SK-N-SH (cell line): ENCODE measurements around the gene EVA1A. TPM values are rescaled to one million over a fixed set of nuclear protein-coding genes. Genes with fewer than 3 reads are reported as not detected.

Experiments used
- CTCF ChIA-PET: fragments of 300-600, 350-600 bp; formaldehyde crosslinking; extraction: SDS; loops from one replicate; lab custom pipeline; 2021; lab: Yijun Ruan, JAX
- POLR2A ChIA-PET: fragments of 350-600 bp; sonication (Branson Sonifier 250); formaldehyde crosslinking; extraction: SDS; loops from one replicate; lab custom pipeline; 2020; ENCODE audit warnings: antibody characterized with exemption, inconsistent platforms; lab: Yijun Ruan, JAX
- DNase-seq: peaks from one replicate; pipeline ENCODE4 v3.0.0; 2012
- H2AFZ ChIP-seq: fragments of 200-600 bp; sonication (generic); 2 replicates; pipeline ENCODE4 v1.8.1; 2016; ENCODE audit warnings: antibody characterized with exemption, mild to moderate bottlenecking, low read depth
- H3F3A ChIP-seq: fragments of 200-600 bp; sonication (generic); replicated peaks from 2 replicates; pipeline ENCODE3; 2016; ENCODE audit warnings: antibody characterized with exemption, mild to moderate bottlenecking; ENCODE audit not compliant: insufficient read depth
- H3K27ac ChIP-seq, 2 experiments: fragments of 200-500 bp in 1 of 2; fragments of 200-600 bp in 1 of 2; sonication (Bioruptor generic) in 1 of 2; sonication (generic), shearing (Covaris generic) in 1 of 2; 2 replicates each; pipeline versions ENCODE4 v1.5.1 to v1.6.1; 2014 to 2016; ENCODE audit warnings: low read depth in 2 of 2, inconsistent platforms in 1 of 2, low read length in 1 of 2, mild to moderate bottlenecking in 1 of 2, mixed read lengths in 1 of 2
- H3K27me3 ChIP-seq: fragments of 200-600 bp; sonication (generic), shearing (Covaris generic); 2 replicates; pipeline ENCODE4 v1.6.1; 2016; ENCODE audit warnings: mixed run types; ENCODE audit not compliant: insufficient read depth
- H3K36me3 ChIP-seq, 2 experiments: fragments of 200-500 bp in 1 of 2; fragments of 200-600 bp in 1 of 2; sonication (Bioruptor generic) in 1 of 2; sonication (generic) in 1 of 2; replicated peaks in 1 of 2; 2 replicates each; pipeline versions ENCODE3 to v1.5.1; 2014 to 2016; ENCODE audit warnings: low read length in 1 of 2, mild to moderate bottlenecking in 1 of 2; ENCODE audit not compliant: insufficient read depth in 2 of 2, control insufficient read depth in 1 of 2
- H3K4me1 ChIP-seq, 2 experiments: fragments of 200-500 bp in 1 of 2; fragments of 200-600 bp in 1 of 2; sonication (Bioruptor generic) in 1 of 2; sonication (generic), shearing (Covaris generic) in 1 of 2; 2 replicates each; pipeline versions ENCODE4 v1.5.1 to v1.6.1; 2014 to 2016; ENCODE audit warnings: low read depth in 1 of 2, low read length in 1 of 2, mixed run types in 1 of 2; ENCODE audit not compliant: insufficient read depth in 2 of 2, control insufficient read depth in 1 of 2
- H3K4me2 ChIP-seq: fragments of 200-600 bp; sonication (generic), shearing (Covaris generic); 2 replicates; pipeline ENCODE4 v1.6.1; 2017; ENCODE audit warnings: mixed run types
- H3K4me3 ChIP-seq, 2 experiments: fragments of 200-500 bp in 1 of 2; fragments of 200-600 bp in 1 of 2; sonication (Bioruptor generic) in 1 of 2; sonication (generic), shearing (Covaris generic) in 1 of 2; 2 replicates each; pipeline versions ENCODE4 v1.5.1 to v1.8.1; 2014 to 2016; ENCODE audit warnings: low read depth in 2 of 2, inconsistent platforms in 1 of 2, low read length in 1 of 2, mild to moderate bottlenecking in 1 of 2, mixed read lengths in 1 of 2, moderate library complexity in 1 of 2
- H3K79me2 ChIP-seq: fragments of 200-600 bp; sonication (generic); 2 replicates; pipeline ENCODE4 v1.8.1; 2017; ENCODE audit warnings: mild to moderate bottlenecking; ENCODE audit not compliant: insufficient read depth
- H3K9ac ChIP-seq: fragments of 200-600 bp; sonication (generic); 2 replicates; pipeline ENCODE4 v1.6.1; 2017; ENCODE audit warnings: mixed run types
- H3K9me2 ChIP-seq: fragments of 200-600 bp; sonication (generic); 2 replicates; pipeline ENCODE4 v1.6.1; 2017; ENCODE audit warnings: mixed run types
- H3K9me3 ChIP-seq: fragments of 200-600 bp; sonication (generic); 2 replicates; pipeline ENCODE4 v1.6.1; 2017; ENCODE audit warnings: mixed run types, mild to moderate bottlenecking, moderate library complexity
- H4K20me1 ChIP-seq: fragments of 200-600 bp; sonication (generic); 2 replicates; pipeline ENCODE4 v1.6.1; 2017; ENCODE audit warnings: mild to moderate bottlenecking, mixed run types; ENCODE audit not compliant: insufficient read depth
- CHD2 ChIP-seq: fragments of 150-350 bp; IDR thresholded peaks from 2 replicates; pipeline ENCODE4 v1.6.1; 2018; ENCODE audit warnings: low read length; ENCODE audit not compliant: partially characterized antibody
- ELF1 ChIP-seq: IDR thresholded peaks from 2 replicates; pipeline ENCODE4 v1.4.0; 2012
- EP300 ChIP-seq, 2 experiments: IDR thresholded peaks; 2 replicates each; pipeline versions ENCODE4 v1.4.0 to v1.6.1; 2012; ENCODE audit warnings: borderline replicate concordance in 1 of 2, low read depth in 1 of 2, low read length in 1 of 2
- EZH2phosphoT487 ChIP-seq: fragments of 200-600 bp; sonication (generic); IDR thresholded peaks from 2 replicates; pipeline ENCODE4 v1.6.1; 2017; ENCODE audit warnings: low read depth, mixed run types, mild to moderate bottlenecking, antibody characterized with exemption, moderate library complexity, borderline replicate concordance
- FOSL2 ChIP-seq: IDR thresholded peaks from 2 replicates; pipeline ENCODE4 v1.4.0; 2012; ENCODE audit warnings: low read depth, mild to moderate bottlenecking, moderate library complexity, borderline replicate concordance
- FOXJ3 ChIP-seq: sonication (generic); formaldehyde crosslinking; IDR thresholded peaks from 2 replicates; pipeline ENCODE4 v1.5.1; 2020; ENCODE audit warnings: mild to moderate bottlenecking, missing genetic modification reagents
- FOXM1 ChIP-seq: IDR thresholded peaks from 2 replicates; pipeline ENCODE4 v1.4.0; 2012; ENCODE audit warnings: low read depth, mild to moderate bottlenecking
- GATA2 ChIP-seq: sonication (generic); formaldehyde crosslinking; IDR thresholded peaks from 2 replicates; pipeline ENCODE4 v1.5.0; 2020; ENCODE audit warnings: mild to moderate bottlenecking, missing genetic modification reagents
- JUND ChIP-seq: IDR thresholded peaks from 2 replicates; pipeline ENCODE4 v1.4.0; 2012
- RCOR1 ChIP-seq: fragments of 150-350 bp; IDR thresholded peaks from 2 replicates; pipeline ENCODE4 v1.6.1; 2017; ENCODE audit warnings: antibody characterized with exemption, low read length
- RFX5 ChIP-seq: IDR thresholded peaks from 2 replicates; pipeline ENCODE4 v1.6.1; 2012; ENCODE audit warnings: mild to moderate bottlenecking, improper control_type of control experiment, low read length
- SIN3A ChIP-seq: IDR thresholded peaks from 2 replicates; pipeline ENCODE4 v1.6.1; 2012; ENCODE audit warnings: low read depth, mild to moderate bottlenecking, low read length, moderate library complexity, borderline replicate concordance
- SMC3 ChIP-seq: IDR thresholded peaks from 2 replicates; pipeline ENCODE4 v1.6.1; 2012; ENCODE audit warnings: low read depth, low read length, improper control_type of control experiment
- TCF12 ChIP-seq: IDR thresholded peaks from 2 replicates; pipeline ENCODE4 v1.4.0; 2012
- TEAD4 ChIP-seq: IDR thresholded peaks from 2 replicates; pipeline ENCODE4 v1.4.0; 2012; ENCODE audit warnings: mild to moderate bottlenecking, borderline replicate concordance; ENCODE audit not compliant: insufficient read depth
- WGBS: methylation state at CpG from one replicate; pipeline ENCODE4 v1.1.6; 2017; ENCODE audit warnings: low lambda C conversion rate; 5-methylcytosine and 5-hydroxymethylcytosine counted together
- polyA plus RNA-seq, 3 experiments: library from polyadenylated mRNA; depleted of rRNA; stranded (reverse); fragments of >200 nt; gene quantifications; 2 replicates each; pipeline ENCODE4 v1.2.3, GENCODE V29; 2012
- TF ChIP-seq, protein P1 (sequence below): fragments of 150-350 bp; IDR thresholded peaks from 2 replicates; pipeline ENCODE4 v1.6.1; 2016; ENCODE audit warnings: mild to moderate bottlenecking, low read depth, low read length
- TF ChIP-seq, protein P2 (sequence below): IDR thresholded peaks from 2 replicates; pipeline ENCODE4 v1.4.0; 2012; ENCODE audit warnings: low read depth, borderline replicate concordance
- TF ChIP-seq, protein P3 (sequence below): IDR thresholded peaks from 2 replicates; pipeline ENCODE4 v1.4.0; 2012; ENCODE audit warnings: low read depth, borderline replicate concordance
- TF ChIP-seq, protein P4 (sequence below): IDR thresholded peaks from 2 replicates; pipeline ENCODE4; 2012
- TF ChIP-seq, protein P5 (sequence below): fragments of 150-350 bp; IDR thresholded peaks from 2 replicates; pipeline ENCODE4 v1.6.1; 2017; ENCODE audit warnings: antibody characterized with exemption, low read length, low read depth, borderline replicate concordance
- TF ChIP-seq, protein P6 (sequence below): fragments of 200-600 bp; sonication (generic); IDR thresholded peaks from 2 replicates; pipeline ENCODE4 v1.6.1; 2017; ENCODE audit warnings: antibody characterized with exemption, mild to moderate bottlenecking, moderate library complexity

EVA1A gene
- polyA plus RNA-seq, 1 of the 3 experiments (the other 2 are of a cell fraction), result 93.0 TPM

DNA sequence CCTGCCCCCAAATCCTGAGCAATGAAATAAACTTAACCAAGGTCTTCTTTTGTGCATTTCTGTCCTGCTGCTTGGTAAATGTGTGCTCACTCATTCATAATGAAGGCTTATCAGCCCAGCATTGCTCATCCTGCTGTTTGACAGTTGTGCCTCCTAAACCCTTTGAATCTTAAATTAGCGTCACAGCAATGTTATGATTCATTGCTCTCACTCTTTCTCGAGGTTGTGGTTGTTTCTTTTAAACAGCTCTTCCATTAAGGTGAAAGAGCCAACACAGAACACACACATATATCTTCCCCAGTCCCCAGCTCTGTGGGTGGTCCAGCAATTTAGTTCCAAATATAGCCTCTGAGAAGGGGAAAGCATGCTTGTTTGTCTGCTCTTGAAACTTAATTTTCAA is 84.0 kb downstream of the EVA1A start (continued):
- TF ChIP-seq SMC3, result no peak
- TF ChIP-seq ELF1, result no peak
- TF ChIP-seq, protein P1, sequence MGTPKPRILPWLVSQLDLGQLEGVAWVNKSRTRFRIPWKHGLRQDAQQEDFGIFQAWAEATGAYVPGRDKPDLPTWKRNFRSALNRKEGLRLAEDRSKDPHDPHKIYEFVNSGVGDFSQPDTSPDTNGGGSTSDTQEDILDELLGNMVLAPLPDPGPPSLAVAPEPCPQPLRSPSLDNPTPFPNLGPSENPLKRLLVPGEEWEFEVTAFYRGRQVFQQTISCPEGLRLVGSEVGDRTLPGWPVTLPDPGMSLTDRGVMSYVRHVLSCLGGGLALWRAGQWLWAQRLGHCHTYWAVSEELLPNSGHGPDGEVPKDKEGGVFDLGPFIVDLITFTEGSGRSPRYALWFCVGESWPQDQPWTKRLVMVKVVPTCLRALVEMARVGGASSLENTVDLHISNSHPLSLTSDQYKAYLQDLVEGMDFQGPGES, result no peak
- no peak for TF ChIP-seq EZH2phosphoT487
- no peak for TF ChIP-seq TEAD4
- no peak for TF ChIP-seq TCF12
- TF ChIP-seq, all 33 proteins: peak for 0

DNA sequence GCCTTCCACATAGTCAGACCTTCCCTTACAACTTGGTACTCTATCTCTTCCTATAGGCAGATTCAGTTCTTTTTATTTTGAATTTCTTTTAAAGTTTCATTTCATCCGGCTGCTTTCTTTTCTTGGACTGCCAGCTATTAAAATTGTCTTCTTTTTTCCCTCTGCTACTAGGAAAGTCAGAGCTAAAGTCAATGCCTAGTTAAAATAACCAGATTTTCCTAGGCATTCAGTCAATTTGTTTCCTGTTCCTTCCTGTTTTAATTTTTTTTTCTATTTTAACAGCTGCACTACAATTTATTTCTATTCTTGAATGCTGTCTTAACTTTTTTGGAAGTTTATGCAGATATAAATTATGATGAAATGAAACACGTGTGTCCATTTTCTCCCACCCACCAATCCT is 84.8 kb downstream of the EVA1A start:
- ChIA-PET CTCF (interaction anchor here (1.5 to 11.0 kb wide), 3 partner anchors 8 to 133 kb away, joined by 4 to 105 read pairs (median 14); no protein-coding TSS in a partner anchor), POLR2A (no interaction called here)
- H3K4me2 ChIP-seq, result no peak overlapping the region
- no peak overlapping the region for H3K9ac ChIP-seq
- TF ChIP-seq TCF12, result no peak
- no peak for TF ChIP-seq EP300 (IDR thresholded peaks at IDR 0.05; ENCODE audit: borderline replicate concordance in 1 of 2, low read depth in 1 of 2, low read length in 1 of 2)
- TF ChIP-seq, protein P2, sequence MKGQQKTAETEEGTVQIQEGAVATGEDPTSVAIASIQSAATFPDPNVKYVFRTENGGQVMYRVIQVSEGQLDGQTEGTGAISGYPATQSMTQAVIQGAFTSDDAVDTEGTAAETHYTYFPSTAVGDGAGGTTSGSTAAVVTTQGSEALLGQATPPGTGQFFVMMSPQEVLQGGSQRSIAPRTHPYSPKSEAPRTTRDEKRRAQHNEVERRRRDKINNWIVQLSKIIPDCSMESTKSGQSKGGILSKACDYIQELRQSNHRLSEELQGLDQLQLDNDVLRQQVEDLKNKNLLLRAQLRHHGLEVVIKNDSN, result no peak
- no peak for TF ChIP-seq EZH2phosphoT487
- TF ChIP-seq JUND, result no peak
- TF ChIP-seq, protein P3, sequence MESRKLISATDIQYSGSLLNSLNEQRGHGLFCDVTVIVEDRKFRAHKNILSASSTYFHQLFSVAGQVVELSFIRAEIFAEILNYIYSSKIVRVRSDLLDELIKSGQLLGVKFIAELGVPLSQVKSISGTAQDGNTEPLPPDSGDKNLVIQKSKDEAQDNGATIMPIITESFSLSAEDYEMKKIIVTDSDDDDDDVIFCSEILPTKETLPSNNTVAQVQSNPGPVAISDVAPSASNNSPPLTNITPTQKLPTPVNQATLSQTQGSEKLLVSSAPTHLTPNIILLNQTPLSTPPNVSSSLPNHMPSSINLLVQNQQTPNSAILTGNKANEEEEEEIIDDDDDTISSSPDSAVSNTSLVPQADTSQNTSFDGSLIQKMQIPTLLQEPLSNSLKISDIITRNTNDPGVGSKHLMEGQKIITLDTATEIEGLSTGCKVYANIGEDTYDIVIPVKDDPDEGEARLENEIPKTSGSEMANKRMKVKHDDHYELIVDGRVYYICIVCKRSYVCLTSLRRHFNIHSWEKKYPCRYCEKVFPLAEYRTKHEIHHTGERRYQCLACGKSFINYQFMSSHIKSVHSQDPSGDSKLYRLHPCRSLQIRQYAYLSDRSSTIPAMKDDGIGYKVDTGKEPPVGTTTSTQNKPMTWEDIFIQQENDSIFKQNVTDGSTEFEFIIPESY, result no peak
- TF ChIP-seq, protein P4, sequence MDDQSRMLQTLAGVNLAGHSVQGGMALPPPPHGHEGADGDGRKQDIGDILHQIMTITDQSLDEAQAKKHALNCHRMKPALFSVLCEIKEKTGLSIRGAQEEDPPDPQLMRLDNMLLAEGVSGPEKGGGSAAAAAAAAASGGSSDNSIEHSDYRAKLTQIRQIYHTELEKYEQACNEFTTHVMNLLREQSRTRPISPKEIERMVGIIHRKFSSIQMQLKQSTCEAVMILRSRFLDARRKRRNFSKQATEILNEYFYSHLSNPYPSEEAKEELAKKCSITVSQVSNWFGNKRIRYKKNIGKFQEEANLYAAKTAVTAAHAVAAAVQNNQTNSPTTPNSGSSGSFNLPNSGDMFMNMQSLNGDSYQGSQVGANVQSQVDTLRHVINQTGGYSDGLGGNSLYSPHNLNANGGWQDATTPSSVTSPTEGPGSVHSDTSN, result no peak
- no peak for TF ChIP-seq RFX5
- no peak for TF ChIP-seq FOXM1
- TF ChIP-seq, protein P5, sequence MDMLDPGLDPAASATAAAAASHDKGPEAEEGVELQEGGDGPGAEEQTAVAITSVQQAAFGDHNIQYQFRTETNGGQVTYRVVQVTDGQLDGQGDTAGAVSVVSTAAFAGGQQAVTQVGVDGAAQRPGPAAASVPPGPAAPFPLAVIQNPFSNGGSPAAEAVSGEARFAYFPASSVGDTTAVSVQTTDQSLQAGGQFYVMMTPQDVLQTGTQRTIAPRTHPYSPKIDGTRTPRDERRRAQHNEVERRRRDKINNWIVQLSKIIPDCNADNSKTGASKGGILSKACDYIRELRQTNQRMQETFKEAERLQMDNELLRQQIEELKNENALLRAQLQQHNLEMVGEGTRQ, result no peak
- no peak for TF ChIP-seq ELF1
- TF ChIP-seq, protein P6, sequence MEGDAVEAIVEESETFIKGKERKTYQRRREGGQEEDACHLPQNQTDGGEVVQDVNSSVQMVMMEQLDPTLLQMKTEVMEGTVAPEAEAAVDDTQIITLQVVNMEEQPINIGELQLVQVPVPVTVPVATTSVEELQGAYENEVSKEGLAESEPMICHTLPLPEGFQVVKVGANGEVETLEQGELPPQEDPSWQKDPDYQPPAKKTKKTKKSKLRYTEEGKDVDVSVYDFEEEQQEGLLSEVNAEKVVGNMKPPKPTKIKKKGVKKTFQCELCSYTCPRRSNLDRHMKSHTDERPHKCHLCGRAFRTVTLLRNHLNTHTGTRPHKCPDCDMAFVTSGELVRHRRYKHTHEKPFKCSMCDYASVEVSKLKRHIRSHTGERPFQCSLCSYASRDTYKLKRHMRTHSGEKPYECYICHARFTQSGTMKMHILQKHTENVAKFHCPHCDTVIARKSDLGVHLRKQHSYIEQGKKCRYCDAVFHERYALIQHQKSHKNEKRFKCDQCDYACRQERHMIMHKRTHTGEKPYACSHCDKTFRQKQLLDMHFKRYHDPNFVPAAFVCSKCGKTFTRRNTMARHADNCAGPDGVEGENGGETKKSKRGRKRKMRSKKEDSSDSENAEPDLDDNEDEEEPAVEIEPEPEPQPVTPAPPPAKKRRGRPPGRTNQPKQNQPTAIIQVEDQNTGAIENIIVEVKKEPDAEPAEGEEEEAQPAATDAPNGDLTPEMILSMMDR, result no peak
- no peak for TF ChIP-seq RCOR1
- TF ChIP-seq GATA2 (CRISPR knock-in tag), result no peak
- TF ChIP-seq FOXJ3 (CRISPR knock-in tag), result no peak
- no peak for TF ChIP-seq CHD2
- no peak for TF ChIP-seq SIN3A
- no peak for TF ChIP-seq FOSL2
- TF ChIP-seq SMC3, result no peak
- H3K9me2 ChIP-seq, result no peaks in the 10 kb centered on the region
- H3K27ac ChIP-seq, result no peak overlapping the region
- no peak overlapping the region for H3K4me3 ChIP-seq
- no peak overlapping the region for H2AFZ ChIP-seq
- H3K9me3 ChIP-seq, result no peaks in the 10 kb centered on the region
- H3K27me3 ChIP-seq, result no peaks in the 10 kb centered on the region
- no peaks in the 10 kb centered on the region for H3K36me3 ChIP-seq
- WGBS, result 61% methylated on average over 2 of the region's 2 CpGs
- peaks cover 0 to 9% of the 10 kb centered on the region in 2 experiments; a peak in 1 of 4 replicates for H3K4me1 ChIP-seq
- H3K79me2 ChIP-seq, result no peaks in the 10 kb centered on the region
- no peak for DNase-seq
- H4K20me1 ChIP-seq, result no peaks in the 10 kb centered on the region
- no peaks in the 10 kb centered on the region for H3F3A ChIP-seq
